GM18858 (cell line): ENCODE measurements around the gene LOXL1.
"Not testable (repeated sequence)": the region's sequence is repeated elsewhere in the genome, so short reads cannot be mapped to it uniquely, and the experiment has no call there.

Source experiments
- ATAC-seq: cut with Tn5 transposase; IDR thresholded peaks from one replicate; pipeline ENCODE4 v1.9.1; 2021; ENCODE audit not compliant: unreplicated experiment

Gene LOXL1

DNA sequence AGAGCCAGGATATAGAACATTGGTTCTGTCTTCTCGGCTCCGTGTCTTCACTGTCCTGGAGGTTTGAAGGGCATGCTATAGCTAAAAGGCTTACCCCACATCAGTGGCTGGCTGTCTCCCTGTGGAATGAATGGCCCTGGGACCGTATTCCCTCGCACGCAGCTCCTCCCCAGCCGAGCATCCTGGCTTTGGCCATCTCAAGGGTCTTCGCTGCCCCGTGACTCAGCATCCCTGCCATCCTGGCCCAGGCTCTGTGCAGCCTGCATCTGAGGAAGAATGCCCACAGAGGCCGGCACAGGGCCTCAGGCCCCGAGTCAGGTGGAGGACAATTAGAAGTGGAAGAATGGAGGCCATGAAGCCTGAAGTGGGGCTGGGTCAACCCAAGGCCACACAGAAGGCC lies 11.0 kb downstream of the LOXL1 start:
- no peak for ATAC-seq

DNA sequence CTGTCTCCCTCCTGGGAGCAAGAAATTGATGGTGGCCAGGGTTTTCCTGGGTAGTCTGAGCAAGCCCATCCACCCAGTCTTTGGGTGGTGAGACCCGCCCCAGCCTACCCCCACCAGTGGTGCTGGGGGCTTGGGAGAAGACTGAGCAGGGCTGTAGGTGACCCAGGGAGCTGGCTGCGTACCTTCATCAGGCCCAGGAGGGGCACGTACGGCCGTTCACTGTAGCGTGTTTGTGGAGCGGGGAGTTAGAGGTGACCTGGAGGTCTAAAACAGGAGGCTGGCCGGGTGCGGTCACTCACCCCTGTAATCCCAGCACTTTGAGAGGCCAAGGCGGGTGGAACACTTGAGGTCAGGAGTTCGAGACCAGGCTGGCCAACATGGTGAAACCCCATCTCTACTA lies 11.5 kb downstream of the LOXL1 start:
- no peak for ATAC-seq

DNA sequence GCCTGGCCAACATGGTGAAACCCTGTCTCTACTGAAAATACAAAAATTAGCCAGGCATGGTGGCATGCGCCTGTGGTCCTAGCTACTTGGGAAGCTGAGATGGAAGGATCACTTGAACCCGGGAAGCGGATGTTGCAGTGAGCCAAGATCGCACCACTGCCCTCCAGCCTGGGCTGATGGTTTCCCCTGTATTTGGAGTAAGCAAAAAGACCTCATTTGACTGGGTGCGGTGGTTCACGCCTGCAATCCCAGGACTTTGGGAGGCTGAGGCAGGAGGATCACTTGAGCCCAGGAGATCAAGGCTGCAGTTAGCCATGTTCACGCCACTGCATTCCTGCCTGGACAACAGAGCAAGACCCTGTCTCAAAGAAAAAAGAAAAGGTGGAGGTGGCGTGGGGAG lies 12.3 kb downstream of the LOXL1 start:
- not testable (repeated sequence) for ATAC-seq

DNA sequence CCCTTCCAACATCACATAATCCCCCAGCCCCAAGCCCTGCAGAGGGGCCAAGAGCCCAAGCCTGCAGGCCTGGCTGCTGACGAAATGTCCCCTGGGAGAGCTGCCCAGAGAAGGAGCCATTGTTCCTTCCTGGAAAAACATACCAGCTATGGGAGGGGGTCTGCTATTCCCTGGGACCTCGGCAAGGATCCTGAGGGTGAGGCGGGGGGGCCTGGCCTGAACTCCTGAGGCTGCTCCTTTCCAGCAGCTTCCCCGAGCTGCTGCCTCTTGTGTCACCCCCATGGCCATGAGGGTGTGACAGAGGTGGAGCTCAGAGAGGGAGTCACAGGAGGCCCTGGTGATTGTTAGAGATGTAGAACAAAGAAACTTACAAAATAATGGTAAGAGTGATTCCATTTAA lies 12.9 kb downstream of the LOXL1 start:
- no peak for ATAC-seq

DNA sequence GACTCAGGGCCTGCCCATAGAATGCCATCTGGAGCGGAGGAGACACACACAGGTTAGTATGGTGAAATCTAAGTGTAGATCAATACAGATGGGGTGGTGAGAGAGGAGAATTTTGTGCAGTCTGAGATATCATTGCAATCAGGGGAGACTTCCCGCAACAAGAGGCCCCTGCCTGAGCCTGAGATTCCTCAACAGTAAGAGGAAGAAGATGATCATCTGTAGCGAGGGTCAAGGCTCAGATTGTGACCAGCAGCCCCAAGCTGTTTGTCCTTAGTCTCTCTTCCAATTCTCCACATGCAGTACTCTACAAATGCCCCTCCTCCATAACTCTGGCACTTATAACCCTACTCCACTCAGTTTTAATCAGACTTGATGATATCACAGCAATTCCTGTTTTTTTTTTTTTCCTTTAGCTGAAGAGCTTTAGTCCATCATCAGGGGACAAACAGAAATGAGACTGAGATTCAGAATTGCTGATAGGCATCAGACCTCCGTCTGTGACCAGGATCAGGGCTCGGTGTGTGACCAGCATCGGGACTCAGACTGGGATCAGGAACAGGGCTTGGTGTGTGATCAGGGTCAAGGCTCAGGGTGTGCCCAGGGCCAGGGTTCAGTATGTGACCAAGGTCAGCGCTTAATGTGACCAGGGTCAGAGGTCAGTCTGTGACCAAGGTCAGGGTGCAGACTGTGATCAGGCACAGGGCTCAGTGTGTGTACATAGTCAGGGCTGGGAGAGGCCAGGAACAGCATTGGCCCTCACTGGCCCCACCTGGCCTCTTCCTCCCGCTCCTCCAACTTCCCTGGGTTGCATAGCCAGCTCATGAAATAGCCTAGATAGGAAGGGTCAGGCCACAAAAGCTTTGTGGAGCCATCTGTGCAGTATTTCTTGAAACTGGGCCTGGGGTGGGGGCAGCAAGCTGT lies 14.1 kb downstream of the LOXL1 start:
- ATAC-seq: no peak

DNA sequence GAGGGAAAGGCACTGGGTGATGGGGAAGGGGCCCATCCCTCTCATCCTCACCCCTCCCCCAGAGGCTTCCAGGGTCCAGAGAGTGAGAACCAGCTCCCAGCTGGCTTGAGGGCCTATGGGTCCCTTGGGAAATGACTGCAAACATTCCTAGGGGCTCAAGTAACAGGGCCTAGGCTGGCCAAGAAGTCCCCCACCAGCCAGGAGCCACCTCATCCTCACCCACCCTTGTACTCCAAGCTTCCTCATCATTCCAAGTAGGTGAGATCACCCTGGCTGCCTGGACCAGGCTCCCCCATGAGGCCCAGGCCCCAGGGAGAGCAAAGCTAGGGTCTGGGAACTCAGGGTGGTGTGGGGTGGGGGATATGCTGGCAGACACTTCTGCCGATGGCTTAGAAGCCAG lies 14.8 kb downstream of the LOXL1 start:
- ATAC-seq: no peak

DNA sequence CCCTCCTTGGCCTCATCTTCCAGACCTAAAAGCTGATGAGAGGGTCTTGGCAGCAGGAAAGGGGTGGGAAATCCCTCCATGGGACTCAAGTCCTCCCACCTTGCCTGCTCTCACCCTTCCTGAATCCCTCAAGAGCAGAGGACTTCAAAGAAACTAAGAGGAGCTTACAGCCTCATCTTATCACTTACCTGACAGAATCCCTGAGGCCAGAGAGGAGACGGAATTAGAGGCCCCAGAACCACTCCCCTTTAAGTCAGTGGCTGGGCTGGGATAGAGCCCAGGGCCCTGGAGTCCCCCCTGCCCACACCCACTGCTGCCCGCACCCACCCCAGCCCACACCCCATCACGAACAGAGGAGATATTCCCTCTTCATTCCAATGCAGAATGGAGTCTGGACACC lies 15.2 kb downstream of the LOXL1 start:
- no peak for ATAC-seq

DNA sequence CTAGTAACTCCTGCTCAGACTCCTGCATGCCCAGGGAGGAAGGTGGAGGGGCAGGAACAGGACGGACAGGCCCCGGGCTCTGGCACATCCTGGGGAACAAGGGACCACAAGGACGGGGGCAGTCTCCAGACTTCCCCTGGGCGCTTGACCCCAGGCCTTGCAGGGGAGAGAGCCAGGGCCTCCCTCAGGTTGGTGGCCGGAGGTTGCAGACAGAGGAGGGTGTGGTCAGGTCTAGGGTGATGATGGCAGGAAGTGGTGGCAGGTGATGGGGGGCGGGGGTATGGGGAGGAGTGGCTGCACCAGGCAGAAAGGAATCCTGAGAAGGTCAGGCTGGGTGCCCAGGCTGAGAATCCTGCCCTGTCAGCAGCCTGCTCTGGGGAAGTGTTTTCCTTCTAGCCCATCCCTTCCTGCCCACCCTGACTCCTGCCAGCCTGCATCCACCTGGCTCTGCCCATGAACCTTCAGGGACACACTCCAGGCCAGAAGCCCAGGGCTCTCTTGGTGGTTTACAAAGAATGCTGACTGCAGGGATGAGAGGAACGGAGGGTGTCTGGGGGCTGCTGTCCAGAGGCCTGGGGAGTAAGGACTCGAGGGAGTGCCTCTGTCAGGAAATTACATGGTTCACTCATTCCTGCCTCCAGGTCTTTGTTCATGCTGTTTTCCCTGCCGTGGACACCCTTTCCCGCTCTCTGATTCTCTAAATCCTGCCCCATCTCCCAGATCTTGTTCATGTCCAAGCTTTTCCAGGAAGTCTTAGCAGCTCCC lies 15.8 kb downstream of the LOXL1 start:
- ATAC-seq: no peak

DNA sequence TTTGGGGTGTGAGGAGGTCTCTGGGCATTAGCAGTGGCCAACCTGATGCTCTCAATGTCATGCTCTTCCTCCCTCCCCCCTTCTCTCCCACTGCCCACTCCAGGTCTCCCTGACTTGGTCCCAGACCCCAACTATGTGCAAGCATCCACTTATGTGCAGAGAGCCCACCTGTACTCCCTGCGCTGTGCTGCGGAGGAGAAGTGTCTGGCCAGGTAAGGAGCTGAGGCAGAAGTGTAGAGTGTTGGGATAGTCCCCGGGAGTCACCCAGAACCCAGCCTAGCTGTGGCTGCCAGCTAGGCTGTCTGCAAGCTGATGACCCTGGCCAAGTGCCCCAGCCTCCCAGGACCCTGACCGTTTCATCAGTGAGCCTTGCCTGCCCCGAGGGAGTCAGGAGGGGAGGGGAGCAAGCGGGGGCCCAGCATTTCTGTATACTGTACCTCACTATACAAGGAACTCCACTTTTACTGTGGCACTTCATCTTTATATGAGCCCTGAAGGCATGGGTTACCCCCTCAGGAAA lies 16.5 kb downstream of the LOXL1 start:
- ATAC-seq: no peak

DNA sequence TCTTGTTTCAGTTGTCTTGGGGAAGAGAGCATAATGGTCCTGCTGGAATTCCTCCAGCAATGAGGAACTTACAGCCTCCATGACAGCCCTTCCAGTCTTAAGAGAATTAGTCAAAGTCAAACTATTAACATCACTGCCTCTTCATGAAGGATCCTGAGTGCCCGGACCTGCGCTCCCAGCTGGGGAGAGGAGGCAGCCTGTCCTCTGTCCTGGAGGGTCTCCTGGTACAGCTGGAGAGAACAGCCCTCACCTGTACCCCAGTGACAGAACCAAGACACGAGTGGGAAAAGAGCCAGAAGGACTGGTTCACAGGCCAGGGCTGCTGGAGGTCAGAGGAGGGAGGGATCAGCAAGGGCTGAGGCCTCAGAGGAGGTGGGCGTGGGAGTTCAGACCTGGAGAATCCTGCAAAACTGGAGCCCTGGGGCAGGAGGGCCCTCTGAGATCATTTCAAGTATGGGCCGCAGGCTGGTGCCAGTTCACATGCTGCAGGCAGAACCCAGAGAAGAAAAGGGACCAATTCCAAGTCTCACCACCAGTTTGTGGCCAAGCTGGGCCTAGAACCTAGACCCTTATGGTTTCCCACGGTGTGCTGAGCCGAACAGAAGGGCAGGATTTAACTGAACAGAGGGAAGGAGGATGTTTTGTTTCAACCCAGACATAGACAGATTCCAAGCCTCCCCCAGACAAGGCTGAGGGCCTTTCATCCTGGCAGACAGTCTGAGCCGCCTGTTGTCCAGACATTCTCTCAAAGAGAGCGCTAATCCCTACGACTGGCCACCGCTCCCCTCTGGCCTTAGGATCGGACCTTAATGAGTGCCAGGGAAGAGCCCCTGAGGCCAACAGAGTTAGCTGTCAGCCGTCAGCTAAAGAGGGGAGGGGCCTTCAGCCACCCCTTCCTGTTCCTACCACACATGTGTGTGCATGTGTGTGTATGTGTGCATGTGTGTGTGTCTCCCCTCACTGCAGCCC lies 18.2 kb downstream of the LOXL1 start:
- no peak for ATAC-seq

DNA sequence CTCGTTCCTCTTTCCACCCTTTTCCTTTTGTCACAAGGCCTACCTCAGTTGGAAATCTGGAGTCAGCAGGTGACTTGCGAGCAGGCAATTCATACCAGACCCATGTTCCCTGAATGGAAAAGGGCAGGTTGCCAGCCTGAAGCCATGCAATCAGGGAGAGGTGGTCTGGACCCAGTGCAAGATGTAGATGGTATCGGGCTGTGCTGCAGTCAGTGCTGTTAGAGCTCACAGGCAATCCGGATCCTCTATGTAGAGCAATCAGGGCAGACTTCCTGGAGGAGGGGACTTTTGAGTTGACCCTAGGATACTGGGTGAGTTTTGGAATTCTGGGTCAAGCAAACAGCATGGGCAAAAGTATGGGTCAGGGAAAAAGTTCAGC lies 18.9 kb downstream of the LOXL1 start:
- no peak for ATAC-seq

DNA sequence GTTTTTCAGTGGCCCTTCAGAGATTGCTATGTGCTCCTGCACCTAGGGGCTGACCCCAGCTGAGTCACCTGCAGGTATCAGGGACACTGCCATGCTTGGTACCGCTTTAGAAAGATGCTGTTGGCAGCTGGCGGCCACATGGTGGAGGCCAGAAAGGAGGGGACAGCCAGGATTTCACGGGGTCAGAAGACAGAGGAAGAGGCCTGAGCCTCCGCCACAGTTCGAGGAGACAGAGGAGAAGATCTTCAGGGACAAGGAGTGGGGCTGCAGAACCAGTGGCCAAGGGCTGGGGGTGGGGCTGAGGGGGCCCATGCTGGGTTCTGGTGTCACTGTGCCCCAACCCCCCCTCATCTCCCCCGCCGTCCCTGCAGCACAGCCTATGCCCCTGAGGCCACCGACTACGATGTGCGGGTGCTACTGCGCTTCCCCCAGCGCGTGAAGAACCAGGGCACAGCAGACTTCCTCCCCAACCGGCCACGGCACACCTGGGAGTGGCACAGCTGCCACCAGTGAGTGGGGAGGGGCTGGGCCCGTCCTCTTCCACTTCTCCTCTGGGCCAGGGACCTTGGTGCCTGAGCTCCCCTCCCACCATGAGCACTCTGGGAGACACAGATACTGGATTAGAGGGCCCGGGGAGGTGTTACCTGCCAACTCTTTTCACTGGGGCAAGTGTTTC lies 19.9 kb downstream of the LOXL1 start:
- ATAC-seq: no peak

DNA sequence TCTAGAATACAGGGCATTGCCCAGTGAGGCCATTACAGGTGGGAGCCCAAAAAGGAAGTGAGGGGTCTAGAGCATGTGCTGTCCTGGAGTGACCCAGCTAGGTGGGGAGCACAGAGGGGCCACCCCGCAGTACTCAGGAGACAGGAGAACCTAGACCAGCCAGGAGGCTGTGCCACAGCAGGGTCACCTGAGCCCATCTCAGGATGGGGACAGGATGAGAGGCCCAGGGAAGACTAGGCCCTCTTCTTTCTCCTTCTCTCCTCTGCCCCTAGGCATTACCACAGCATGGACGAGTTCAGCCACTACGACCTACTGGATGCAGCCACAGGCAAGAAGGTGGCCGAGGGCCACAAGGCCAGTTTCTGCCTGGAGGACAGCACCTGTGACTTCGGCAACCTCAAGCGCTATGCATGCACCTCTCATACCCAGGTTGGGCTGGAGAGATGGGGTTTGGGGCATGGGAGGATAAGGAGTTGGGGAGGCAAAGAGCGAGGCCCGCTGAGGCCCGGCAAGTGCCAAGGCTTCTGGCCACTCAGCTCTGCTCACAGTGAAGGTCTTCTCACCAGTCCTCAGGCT lies 20.6 kb downstream of the LOXL1 start:
- no peak for ATAC-seq

DNA sequence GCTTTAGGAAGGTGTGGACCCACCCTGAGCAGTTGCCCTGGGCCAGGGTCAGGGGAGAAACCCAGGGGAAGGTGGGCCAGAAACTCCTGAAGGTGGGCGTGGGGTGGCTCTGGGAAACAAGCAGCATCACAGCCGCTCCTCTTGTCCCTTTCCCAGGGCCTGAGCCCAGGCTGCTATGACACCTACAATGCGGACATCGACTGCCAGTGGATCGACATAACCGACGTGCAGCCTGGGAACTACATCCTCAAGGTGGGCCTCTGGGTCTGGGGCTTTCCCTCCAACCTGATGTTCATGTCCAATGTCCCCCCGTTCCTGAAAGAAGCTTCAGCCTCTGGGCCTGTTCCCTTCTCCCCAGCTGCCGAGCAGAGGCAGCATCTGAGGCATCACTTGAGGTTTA lies 21.4 kb downstream of the LOXL1 start:
- ATAC-seq: no peak

DNA sequence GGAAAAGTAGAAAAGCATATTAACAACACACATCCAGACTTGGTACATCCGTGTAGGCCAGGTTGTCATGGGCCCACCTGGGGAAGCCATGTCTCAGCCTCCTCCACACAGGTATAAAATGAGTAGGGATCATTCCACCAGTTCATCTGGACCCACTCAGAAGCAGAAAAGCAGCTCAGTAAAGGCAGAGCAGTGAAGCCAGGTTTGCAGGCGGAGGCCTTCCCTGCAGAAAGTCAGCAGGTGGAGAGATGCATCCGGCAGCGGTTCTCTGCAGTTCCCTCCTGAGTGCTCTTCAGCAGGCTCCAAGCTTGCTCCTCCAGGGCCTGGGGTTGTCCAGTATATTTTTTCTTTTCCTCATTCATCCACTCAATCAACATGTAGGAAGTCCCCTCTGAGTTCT lies 22.1 kb downstream of the LOXL1 start:
- no peak for ATAC-seq

DNA sequence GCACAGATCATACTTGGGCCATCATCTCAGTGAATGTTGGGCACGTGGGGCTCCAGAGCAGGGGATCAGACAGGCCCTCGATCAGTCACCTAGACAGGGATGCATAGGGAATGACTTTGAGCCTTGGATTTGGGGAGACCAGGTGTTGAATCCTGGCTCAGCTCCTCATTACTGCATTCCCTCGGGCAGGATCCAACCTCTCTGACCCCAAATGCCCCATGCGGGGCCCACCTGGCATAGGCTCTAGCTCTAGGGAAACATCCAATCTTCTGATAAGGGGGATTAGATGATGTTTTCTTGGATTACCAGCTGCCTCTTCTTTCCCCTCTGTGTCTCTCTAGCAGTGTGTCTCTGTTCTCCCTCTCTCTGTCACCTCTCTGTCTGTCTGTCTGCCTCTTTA lies 22.7 kb downstream of the LOXL1 start:
- ATAC-seq: no peak

DNA sequence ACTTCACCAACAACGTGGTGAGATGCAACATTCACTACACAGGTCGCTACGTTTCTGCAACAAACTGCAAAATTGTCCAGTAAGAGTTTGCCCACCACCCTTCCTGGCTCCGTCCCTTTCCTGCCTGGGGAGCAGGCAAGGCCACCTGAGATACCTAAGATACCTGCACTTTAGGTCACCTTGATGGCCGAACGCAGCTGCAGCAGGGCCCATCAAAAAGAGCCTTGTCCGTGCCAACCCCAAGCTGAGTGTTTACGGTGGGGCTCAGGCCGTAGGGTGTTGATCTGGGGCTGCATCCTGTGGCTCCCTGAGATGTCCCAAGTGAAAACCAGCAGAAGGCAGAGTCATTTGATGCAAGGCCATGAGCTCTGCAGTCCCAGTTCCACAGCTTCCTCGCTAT lies 23.2 kb downstream of the LOXL1 start:
- no peak for ATAC-seq

DNA sequence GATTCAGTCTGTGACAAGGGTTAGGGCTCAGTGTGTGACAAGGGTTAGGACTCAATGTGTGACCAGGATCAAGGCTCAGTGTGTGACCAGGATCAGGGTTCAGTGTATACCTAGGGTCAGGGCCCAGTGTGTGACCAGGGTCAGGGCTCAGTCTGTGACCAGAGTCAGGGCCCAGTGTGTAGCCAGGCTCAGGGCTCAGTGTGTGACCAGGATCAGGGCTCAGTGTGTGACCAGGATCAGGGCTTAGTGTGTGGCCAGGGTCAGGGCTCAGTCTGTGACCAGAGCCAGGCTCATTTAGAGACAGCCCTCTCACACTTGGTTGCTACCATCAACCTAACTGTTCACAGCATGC lies 24.2 kb downstream of the LOXL1 start:
- no peak for ATAC-seq

DNA sequence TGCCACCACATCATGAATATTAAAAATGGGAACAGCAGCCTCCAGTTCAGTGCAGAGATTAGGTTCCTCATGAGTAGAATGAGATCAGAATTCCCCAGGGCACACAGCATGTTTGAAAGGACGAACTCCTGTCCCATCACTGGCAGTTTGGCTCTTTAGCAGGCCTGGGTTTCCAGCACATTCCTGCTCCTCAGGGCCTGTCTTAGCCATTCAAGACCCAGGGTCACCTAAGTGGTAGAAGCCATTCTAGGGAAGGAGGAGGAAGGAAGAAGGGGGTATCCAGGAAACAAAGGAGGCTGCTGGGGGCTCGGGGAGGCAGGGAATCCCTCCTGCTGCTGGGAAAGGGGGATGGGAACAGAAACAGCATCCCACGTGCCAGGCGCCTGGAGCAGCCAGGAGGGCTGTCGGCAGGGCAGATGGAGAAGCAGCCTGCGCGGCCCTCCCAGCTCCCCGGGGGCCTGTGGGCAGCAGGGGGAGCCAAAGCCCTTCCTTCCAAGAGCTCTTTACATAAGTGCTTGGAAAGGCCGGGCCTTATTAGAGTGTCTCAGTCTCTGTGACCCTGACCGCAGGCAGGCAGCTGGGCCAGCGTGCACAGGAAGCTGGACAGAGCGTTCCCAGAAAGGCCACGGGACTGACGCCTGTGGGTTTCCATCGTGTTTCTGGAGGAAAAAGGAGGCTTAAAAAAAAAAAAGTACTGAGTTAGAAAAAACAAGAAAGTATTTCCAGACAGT lies 24.7 kb downstream of the LOXL1 start:
- no peak for ATAC-seq

DNA sequence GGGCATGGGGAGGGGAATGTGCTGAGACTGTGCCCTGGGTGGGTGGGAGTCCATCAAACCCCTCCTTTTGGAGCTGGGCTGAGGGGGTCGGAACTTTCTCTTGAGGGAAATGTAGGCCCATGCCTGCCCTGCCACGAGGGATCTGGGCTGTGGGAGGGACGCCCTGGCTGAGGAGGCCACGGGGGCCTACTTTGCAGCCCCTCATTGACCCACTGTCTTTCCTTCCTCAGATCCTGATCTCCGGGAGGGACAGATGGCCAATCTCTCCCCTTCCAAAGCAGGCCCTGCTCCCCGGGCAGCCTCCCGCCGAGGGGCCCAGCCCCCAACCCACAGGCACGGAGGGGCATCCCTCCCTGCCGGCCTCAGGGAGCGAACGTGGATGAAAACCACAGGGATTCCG lies 25.3 kb downstream of the LOXL1 start:
- no peak for ATAC-seq
